Tibial artery (tissue), 4 donors: Measurements from ENCODE around the gene FLNB.

Experiments
- DNase-seq, 2 donors: peaks; one replicate each; pipeline ENCODE4 v3.0.0-alpha.2; 2019
- H3K27ac ChIP-seq, 2 donors: fragments of 200-600 bp; sonication (generic) in 1 of 2; 1 replicate in 1 of 2; 2 replicates in 1 of 2; pipeline ENCODE4 v1.5.1; 2018 to 2019; ENCODE audit warnings: mild to moderate bottlenecking in 1 of 2
- H3K27me3 ChIP-seq, 2 donors: fragments of 200-600 bp; sonication (generic) in 1 of 2; one replicate each; pipeline versions ENCODE4 v1.5.1 to v1.6.0; 2016 to 2019
- H3K36me3 ChIP-seq, 3 donors: fragments of 200-600 bp; sonication (generic) in 2 of 3; one replicate each; pipeline ENCODE4 v1.5.1; 2016 to 2019; ENCODE audit warnings: mild to moderate bottlenecking in 2 of 3
- H3K4me1 ChIP-seq, 4 donors: fragments of 200-600 bp; sonication (generic) in 2 of 4; 1 replicate in 3 of 4; 2 replicates in 1 of 4; pipeline ENCODE4 v1.5.1; 2016 to 2019
- H3K4me3 ChIP-seq, 2 donors: fragments of 200-600 bp; sonication (generic) in 1 of 2; 1 replicate in 1 of 2; 2 replicates in 1 of 2; pipeline ENCODE4 v1.5.1; 2018 to 2019; ENCODE audit warnings: mild to moderate bottlenecking in 2 of 2
- H3K9me3 ChIP-seq, 3 donors: fragments of 200-600 bp; sonication (generic) in 1 of 3; one replicate each; pipeline ENCODE4 v1.5.1; 2016 to 2019
- CTCF ChIP-seq, 2 experiments: fragments of 200-600 bp in 1 of 2; fragments of 450-650 bp in 1 of 2; IDR thresholded peaks; one replicate each; pipeline ENCODE4 v1.5.1; 2017 to 2019; ENCODE audit warnings: antibody characterized with exemption in 2 of 2, mild to moderate bottlenecking in 1 of 2, moderate library complexity in 1 of 2
- intact Hi-C: fragments of 100-400 bp; cut with DNase I; formaldehyde crosslinking; loops from one replicate; pipeline ENCODE4 v1.15.0; 2023; ENCODE audit warnings: low total_unique reads

The FLNB gene

DNA sequence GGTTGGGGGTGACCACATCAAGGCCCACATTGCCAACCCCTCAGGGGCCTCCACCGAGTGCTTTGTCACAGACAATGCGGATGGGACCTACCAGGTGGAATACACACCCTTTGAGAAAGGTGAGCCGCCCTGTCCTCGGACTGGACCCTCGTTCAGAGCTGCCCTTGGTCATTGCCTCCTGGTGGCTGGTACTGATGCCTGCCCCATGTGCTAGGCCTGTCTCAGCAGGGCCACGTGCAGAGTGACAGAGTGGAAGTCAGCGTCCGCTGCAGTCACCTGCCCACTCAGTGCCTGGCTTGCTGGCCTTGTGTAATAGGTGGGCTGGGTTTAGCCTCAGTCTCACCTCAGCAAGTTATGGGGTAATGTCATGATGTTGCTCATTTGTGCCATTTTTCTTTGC lies 116.2 kb downstream of the FLNB start:
- intact Hi-C loops: no loop called here
- no peak for TF ChIP-seq CTCF (IDR thresholded peaks at IDR 0.05)
- peaks cover 80 to 100% (median 90%) of the 10 kb centered on the region in 3 donors for H3K36me3 ChIP-seq
- H3K27me3 ChIP-seq: no peaks in the 10 kb centered on the region
- no peaks in the 10 kb centered on the region for H3K9me3 ChIP-seq
- peaks cover 0 to 22% (median 6%) of the 10 kb centered on the region in 4 donors for H3K4me1 ChIP-seq
- H3K4me3 ChIP-seq: no peak overlapping the region
- H3K27ac ChIP-seq: no peak overlapping the region
- DNase-seq: no peak

GRCh38 chr3:58129041-58129770 lies 121.0 kb downstream of the FLNB start:
- H3K4me1 ChIP-seq: peaks cover 0 to 6% (median 0%) of the 10 kb centered on the region in 4 donors
- TF ChIP-seq CTCF (IDR thresholded peaks at IDR 0.05): no peak
- no peak overlapping the region for H3K4me3 ChIP-seq
- H3K9me3 ChIP-seq: no peaks in the 10 kb centered on the region
- peak overlapping the region; percentile 9 to 25 for H3K27ac ChIP-seq
- intact Hi-C loops: no loop called here
- DNase-seq: no peak
- peaks cover 58 to 100% (median 79%) of the 10 kb centered on the region in 3 donors for H3K36me3 ChIP-seq
- H3K27me3 ChIP-seq: no peaks in the 10 kb centered on the region

DNA sequence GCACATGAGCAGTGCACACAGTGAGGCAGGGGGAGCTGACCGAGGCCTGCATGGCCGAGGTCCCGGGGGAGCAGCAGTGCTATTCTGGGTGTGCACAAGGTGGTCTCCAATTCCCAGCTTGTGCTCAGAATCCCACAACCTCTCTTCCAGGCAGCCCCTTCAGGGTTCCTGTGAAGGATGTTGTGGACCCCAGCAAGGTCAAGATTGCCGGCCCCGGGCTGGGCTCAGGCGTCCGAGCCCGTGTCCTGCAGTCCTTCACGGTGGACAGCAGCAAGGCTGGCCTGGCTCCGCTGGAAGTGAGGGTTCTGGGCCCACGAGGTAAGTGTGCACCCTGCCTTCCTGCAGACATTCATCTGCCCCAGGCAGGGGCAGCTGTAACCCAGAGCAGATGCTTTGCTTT lies 122.4 kb downstream of the FLNB start:
- no peak for TF ChIP-seq CTCF (IDR thresholded peaks at IDR 0.05)
- intact Hi-C loops: no loop called here
- peaks cover 44 to 100% (median 79%) of the 10 kb centered on the region in 3 donors for H3K36me3 ChIP-seq
- H3K4me1 ChIP-seq: peaks cover 0 to 6% (median 0%) of the 10 kb centered on the region in 4 donors
- no peaks in the 10 kb centered on the region for H3K9me3 ChIP-seq
- H3K4me3 ChIP-seq: no peak overlapping the region
- H3K27me3 ChIP-seq: no peaks in the 10 kb centered on the region
- no peak overlapping the region for H3K27ac ChIP-seq
- DNase-seq: no peak

GRCh38 chr3:58131101-58131825 lies 123.0 kb downstream of the FLNB start:
- intact Hi-C loops: no loop called here
- peaks cover 0 to 6% (median 0%) of the 10 kb centered on the region in 4 donors for H3K4me1 ChIP-seq
- H3K27ac ChIP-seq: no peak overlapping the region
- H3K4me3 ChIP-seq: no peak overlapping the region
- no peak for TF ChIP-seq CTCF (IDR thresholded peaks at IDR 0.05)
- H3K36me3 ChIP-seq: peaks cover 43 to 100% (median 79%) of the 10 kb centered on the region in 3 donors
- H3K9me3 ChIP-seq: no peaks in the 10 kb centered on the region
- H3K27me3 ChIP-seq: no peaks in the 10 kb centered on the region
- DNase-seq: no peak

DNA sequence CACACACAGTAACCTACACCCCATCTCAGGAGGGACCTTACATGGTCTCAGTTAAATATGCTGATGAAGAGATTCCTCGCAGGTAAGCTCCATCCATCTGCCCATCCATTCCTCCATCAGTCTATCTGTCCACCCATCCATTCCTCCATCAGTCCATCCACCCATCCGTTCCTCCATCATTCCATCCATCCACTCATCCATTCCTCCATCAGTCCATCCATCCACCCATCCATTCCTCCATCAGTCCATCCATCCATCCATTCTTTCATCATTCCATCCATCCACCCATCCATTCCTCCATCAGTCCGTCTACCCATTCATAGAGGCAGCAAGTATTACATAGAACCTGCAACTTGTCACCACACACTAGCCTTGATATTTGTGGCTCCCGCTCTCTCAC lies 124.6 kb downstream of the FLNB start:
- H3K4me3 ChIP-seq: no peak overlapping the region
- intact Hi-C loops: no loop called here
- H3K4me1 ChIP-seq: peaks cover 0 to 6% (median 0%) of the 10 kb centered on the region in 4 donors
- H3K27ac ChIP-seq: no peak overlapping the region
- no peak for TF ChIP-seq CTCF (IDR thresholded peaks at IDR 0.05)
- peaks cover 43 to 100% (median 80%) of the 10 kb centered on the region in 3 donors for H3K36me3 ChIP-seq
- H3K9me3 ChIP-seq: no peaks in the 10 kb centered on the region
- H3K27me3 ChIP-seq: no peaks in the 10 kb centered on the region
- no peak for DNase-seq
